GM18526 (cell line): ENCODE results near the gene AGAP2.

Source experiments
- POLR2A ChIP-seq: IDR thresholded peaks from 3 replicates; pipeline ENCODE4 v1.6.1; 2011; ENCODE audit not compliant: insufficient read length; ENCODE audit errors: extremely low read depth

The AGAP2 gene

DNA sequence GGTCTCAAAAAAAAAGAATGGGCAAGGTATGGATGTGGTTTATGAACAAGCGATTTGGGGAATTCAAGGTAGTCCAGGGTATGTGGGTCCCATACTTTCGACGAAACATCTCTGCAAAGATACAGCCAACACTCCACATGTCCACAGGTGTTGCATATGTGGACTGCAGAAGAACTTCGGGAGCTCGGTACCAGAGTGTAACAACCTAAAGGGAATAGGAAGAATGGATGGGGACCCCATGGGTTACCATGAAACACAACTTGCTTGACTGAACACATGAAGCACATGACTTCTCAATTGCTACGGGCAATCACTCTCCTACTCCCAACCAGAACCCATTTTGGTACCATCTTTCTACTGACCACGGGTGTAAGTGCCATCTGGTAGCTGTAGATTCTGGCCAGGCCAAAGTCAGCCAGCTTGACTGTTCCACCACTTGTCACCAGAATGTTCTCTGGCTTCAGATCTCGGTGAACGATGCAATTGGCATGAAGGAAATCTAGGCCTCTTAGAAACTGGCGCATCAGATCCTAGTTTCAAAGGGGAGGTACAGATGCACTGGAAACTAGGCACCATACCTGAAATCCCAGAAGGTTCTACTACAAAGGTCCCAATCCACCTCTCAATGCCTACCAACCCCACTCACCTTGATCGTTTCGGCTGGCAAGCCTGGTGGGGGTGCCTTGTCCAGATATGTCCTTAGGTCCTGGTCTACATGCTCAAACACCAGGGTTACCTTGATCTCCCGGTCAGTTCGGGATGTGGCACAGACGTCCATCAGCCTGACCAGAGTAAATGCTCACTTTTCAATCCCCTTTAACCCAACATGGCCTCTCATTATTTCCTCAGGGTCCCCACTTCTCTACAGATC, 12.3 kb upstream of the AGAP2 start:
- TF ChIP-seq POLR2A = no peak

GRCh38 chr12:57749061-57749460, 10.5 kb upstream of the AGAP2 start:
- no peak for TF ChIP-seq POLR2A

GRCh38 chr12:57746025-57746424, 7.5 kb upstream of the AGAP2 start:
- TF ChIP-seq POLR2A = no peak

- TF ChIP-seq POLR2A = no peak
These were observed 6.9 kb upstream of the AGAP2 start for GRCh38 chr12:57745485-57745881.

GRCh38 chr12:57744777-57745484, 6.4 kb upstream of the AGAP2 start, which contains the start of gene TSPAN31:
TSPAN31 (plus strand) TSS chr12:57745039; CDS start chr12:57745155, 116 bp downstream.
- no peak for TF ChIP-seq POLR2A

- no peak for TF ChIP-seq POLR2A
These were observed 5.7 kb upstream of the AGAP2 start for GRCh38 chr12:57744194-57744776.

GRCh38 chr12:57743769-57744168, 5.2 kb upstream of the AGAP2 start:
- no peak for TF ChIP-seq POLR2A

DNA sequence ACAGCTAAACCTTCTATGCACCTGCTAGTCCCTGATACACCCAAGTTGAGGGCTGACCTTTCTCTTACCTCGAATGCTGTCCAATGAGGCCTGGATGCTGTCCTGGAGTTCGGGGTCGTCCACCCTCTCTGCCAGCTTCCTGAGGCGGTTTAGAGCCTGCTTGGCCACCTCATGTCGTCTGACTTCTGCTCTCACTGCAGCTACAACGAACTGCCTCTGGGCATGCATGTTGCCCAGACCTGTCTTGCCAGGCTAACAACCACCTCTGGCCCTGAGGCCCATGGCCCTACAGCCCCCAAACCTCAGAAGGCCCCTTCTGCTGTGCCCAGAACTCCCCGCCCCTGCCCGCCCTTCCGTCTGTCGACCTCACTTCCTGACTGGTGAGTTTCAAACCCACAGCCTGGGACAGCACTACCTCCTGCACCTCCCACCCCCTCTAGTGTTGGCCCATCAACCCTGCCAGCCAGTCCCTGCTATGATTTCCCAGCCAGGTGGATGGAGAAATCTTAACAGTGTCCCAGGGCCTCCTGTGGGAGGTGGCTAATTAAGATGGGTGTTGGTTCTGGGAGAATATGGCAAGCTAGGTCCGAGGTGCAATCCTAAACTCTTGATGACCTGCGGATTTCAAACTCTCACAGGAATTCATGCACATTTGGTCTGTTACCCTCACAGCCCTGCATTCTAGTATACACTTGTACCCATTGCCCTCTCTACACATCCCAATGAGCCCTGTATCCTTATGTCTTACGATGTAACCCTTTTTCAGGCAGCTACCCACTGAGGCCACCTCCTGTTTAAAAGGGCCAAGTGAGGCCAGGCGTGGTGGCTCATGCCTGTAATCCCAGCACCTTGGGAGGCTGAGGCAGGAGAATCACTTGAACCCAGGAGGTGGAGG, 3.5 kb upstream of the AGAP2 start:
- peak; percentile 57 for TF ChIP-seq POLR2A

DNA sequence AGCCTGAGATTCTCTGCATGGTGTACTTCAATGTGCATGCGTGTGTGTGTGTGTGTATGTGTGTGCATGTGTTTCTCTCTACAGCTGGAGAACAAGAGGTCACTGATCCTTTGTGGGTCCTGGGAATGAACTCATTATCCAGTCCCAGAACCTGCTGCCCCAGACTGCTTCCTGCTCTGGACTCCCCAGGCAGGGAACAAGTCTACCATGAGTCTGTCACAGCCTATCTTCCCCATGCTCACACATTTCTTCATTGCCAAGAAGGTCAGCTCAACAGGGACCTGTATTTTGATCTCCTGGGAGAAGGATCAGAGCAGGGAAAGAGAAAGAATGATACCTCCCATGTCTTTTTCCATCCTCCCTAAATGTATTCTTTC, 2.9 kb upstream of the AGAP2 start:
- no peak for TF ChIP-seq POLR2A

DNA sequence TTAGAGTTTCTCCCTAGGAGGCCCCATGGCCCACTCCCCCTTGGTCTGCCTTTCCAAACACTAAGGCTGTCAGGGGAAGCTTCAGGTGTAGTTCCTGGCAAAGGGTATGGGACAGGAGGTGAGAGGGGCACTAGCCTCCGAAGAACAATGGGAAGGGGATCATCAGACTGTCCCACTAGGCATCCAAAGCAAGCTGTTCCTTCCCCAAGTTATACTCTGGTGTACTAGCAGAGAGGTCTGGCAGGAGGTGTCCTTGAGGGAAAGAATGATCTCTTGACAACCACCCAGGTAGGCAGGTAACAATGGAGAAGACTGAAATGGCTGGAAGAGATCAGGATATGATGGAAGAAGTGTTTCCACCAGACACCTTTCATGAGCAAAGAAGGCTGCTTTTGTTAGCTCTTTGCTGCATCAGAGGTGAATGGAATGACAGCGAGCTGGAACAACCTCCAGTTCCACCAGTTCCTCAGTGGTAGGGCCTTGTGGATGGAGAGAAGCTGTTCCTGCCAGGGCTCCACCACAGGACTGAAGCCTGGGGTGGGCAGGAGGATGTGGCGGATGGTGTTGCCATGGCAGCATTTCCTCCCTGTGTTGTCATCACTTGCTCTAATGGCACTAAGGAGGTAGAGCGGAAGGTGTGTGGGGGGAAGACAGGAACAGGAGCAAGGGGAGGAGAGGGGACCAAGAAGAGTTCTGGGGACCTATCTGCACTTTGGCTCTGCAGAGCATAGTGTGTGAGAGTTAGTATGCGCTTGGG, 2.3 kb upstream of the AGAP2 start:
- TF ChIP-seq POLR2A = no peak

DNA sequence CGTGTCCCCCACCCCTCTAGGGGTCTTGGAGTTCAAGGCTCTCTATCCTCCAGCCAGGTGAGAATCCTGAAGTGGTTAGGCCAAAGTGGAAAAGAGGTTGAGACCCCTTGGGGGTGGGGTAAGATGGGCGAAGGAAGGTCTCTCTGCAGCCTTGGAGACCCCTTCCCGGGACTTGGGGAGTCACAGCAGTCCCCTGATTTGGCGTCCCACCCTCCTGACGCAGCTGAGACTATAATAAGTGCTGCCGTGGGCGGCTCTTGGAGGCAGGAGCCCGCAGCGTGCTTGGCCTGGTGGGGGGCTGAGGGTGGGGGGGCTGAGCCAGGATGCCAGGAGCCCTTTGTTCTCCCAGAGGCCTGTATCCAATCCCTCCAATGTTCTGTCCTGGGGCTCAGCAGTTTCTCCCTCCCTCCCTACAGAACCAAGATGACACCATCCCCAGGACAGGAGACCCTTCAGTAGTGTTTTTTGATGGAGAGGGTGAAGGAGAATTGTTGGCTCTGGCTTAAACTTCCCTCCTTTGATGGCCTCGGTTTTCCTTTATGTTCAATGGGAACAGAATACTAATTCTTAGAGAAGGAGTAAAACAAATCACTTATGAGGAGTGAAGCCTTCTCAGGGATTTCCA, 1.5 kb upstream of the AGAP2 start:
- TF ChIP-seq POLR2A = no peak

DNA sequence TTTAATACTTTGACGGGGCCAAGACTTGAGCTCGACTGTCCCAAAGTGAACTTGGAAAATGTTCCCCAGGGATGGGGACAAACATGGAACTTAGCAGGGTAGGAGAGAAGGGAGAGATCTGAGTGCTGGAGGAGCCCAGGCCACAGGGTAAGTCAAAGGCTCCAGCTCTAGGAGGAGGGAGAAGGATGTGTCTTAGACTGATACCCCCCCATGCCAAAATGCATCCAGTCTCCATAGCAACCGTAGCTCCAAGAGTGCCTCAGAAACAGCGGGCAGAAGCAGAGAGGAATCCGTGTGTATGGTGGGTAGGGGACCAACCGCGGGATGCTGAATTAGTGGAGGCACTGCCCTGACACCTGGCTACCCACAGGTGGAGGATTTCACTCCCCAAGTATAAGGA, 845 bp upstream of the AGAP2 start:
- no peak for TF ChIP-seq POLR2A

GRCh38 chr12:57737467-57738460, 778 bp downstream of the AGAP2 start:
- TF ChIP-seq POLR2A = no peak
